Kidney (tissue), 14 donors: Measurements from ENCODE around the gene CMSS1. TPM values are rescaled to one million over a fixed set of nuclear protein-coding genes. Genes with fewer than 3 reads are reported as not detected.

Experiments used
- DNase-seq, 5 donors: peaks; one replicate each; pipeline ENCODE4 v3.0.0-alpha.2; 2013 to 2020
- FAIRE-seq: peaks from 2 replicates; lab custom pipeline; 2012; peaks lifted over from hg19 to GRCh38; lab: Jason Lieb, UNC
- H3K27ac ChIP-seq, 2 donors: one replicate each; pipeline ENCODE4 v1.7.0; 2013; ENCODE audit warnings: low read depth in 2 of 2, low read length in 2 of 2, inconsistent platforms in 1 of 2
- H3K27me3 ChIP-seq: one replicate; pipeline ENCODE4 v1.7.1; 2013; ENCODE audit warnings: low read length, inconsistent platforms; ENCODE audit not compliant: control insufficient read depth, insufficient read depth
- H3K36me3 ChIP-seq, 3 donors: one replicate each; pipeline versions ENCODE4 v1.7.0 to v1.7.1; 2013; ENCODE audit warnings: low read length in 3 of 3, control low read depth in 1 of 3, inconsistent platforms in 1 of 3; ENCODE audit not compliant: insufficient read depth in 3 of 3, control insufficient read depth in 2 of 3
- H3K4me1 ChIP-seq, 3 donors: one replicate each; pipeline versions ENCODE4 v1.7.0 to v1.7.1; 2013; ENCODE audit warnings: low read length in 3 of 3, inconsistent platforms in 1 of 3, low read depth in 1 of 3; ENCODE audit not compliant: control insufficient read depth in 2 of 3, insufficient read depth in 2 of 3
- H3K4me3 ChIP-seq, 3 donors: one replicate each; pipeline versions ENCODE4 v1.7.0 to v1.8.1; 2013; ENCODE audit warnings: low read length in 3 of 3, control low read depth in 1 of 3, inconsistent platforms in 1 of 3
- H3K9ac ChIP-seq, 3 donors: one replicate each; pipeline versions ENCODE4 v1.7.0 to v1.7.1; 2013; ENCODE audit warnings: low read length in 3 of 3, control low read depth in 1 of 3, inconsistent platforms in 1 of 3
- H3K9me3 ChIP-seq, 3 donors: one replicate each; pipeline versions ENCODE4 v1.7.0 to v1.7.1; 2013; ENCODE audit warnings: low read length in 3 of 3, control low read depth in 1 of 3, inconsistent platforms in 1 of 3; ENCODE audit not compliant: control insufficient read depth in 2 of 3, insufficient read depth in 1 of 3
- CTCF ChIP-seq: IDR thresholded peaks from 3 replicates; pipeline ENCODE4 v1.5.1; 2012; ENCODE audit warnings: mild to moderate bottlenecking, moderate library complexity, borderline replicate concordance; ENCODE audit not compliant: insufficient read depth; ENCODE audit errors: extremely low read depth
- intact Hi-C: fragments of 100-400 bp; cut with DNase I; formaldehyde crosslinking; loops from one replicate; pipeline ENCODE4 v1.11.1; 2022
- polyA plus RNA-seq: library from polyadenylated mRNA; stranded (reverse); fragments of 350-450 nt; fragmentation: Illumina TruSeq; extraction: RNeasy Lipid Tissue Mini Kit (QIAGEN cat#74804); gene quantifications from one replicate; pipeline ENCODE4 v1.2.3, GENCODE V29; 2014; ENCODE audit warnings: low read depth, low replicate concordance; ENCODE audit not compliant: insufficient read depth
- total RNA-seq: library from RNA; stranded (reverse); fragmentation: NEBNext Ultra II Directional; extraction: Animal tissue kit (Norgen Biotek cat#: 25700); gene quantifications from one replicate; pipeline ENCODE4 v1.2.1, GENCODE V29; 2021
- donor health status: control.
- donor health status: control.
- donor health status: control.
- donor health status: control.
- donor health status: control.
- donor health status: DM: yes; HTN: yes; CAD: no.
- donor health status: Normal renal cell carcinoma (clear cell type).

Gene CMSS1
- total and polyA plus RNA-seq, 2 donors from 2014 or later = 26.4 to 27.0 TPM

- Histone ChIP-seq H3K4me1 (peaks cover 3 to 6% (median 5%) of the 10 kb centered on the region in 3 donors), H3K9me3 (no peaks in the 10 kb centered on the region), H3K27me3 (no peaks in the 10 kb centered on the region), H3K4me3 (no peak overlapping the region), H3K27ac (no peak overlapping the region), H3K9ac (no peak overlapping the region), H3K36me3 (peaks cover 0 to 2% (median 0%) of the 10 kb centered on the region in 3 donors)
- intact Hi-C loops = no loop called here
- FAIRE-seq (no peak), DNase-seq (no peak)
- no peak for TF ChIP-seq CTCF
Measured at GRCh38 chr3:99865321-99865720, 47.7 kb downstream of the CMSS1 start.

- intact Hi-C loops = no loop called here
- no peak overlapping the region for H3K4me3 ChIP-seq
- H3K27ac ChIP-seq = no peak overlapping the region
- H3K9ac ChIP-seq = no peak overlapping the region
- no peak for TF ChIP-seq CTCF
- FAIRE-seq = no peak
- H3K4me1 ChIP-seq = peaks cover 6 to 8% (median 6%) of the 10 kb centered on the region in 3 donors
- H3K27me3 ChIP-seq = no peaks in the 10 kb centered on the region
- peaks cover 0 to 2% (median 0%) of the 10 kb centered on the region in 3 donors for H3K36me3 ChIP-seq
- DNase-seq = peak in 1 of 5 donors; percentile 64
- H3K9me3 ChIP-seq = no peaks in the 10 kb centered on the region
Measured at GRCh38 chr3:99866261-99866761, 48.6 kb downstream of the CMSS1 start.

GRCh38 chr3:99867594-99868310, 50.1 kb downstream of the CMSS1 start:
- no peaks in the 10 kb centered on the region for H3K36me3 ChIP-seq
- H3K27me3 ChIP-seq = no peaks in the 10 kb centered on the region
- no peak for FAIRE-seq
- H3K27ac ChIP-seq = no peak overlapping the region
- intact Hi-C loops = no loop called here
- no peaks in the 10 kb centered on the region for H3K9me3 ChIP-seq
- TF ChIP-seq CTCF = no peak
- no peak for DNase-seq
- H3K9ac ChIP-seq = no peak overlapping the region
- H3K4me3 ChIP-seq = no peak overlapping the region
- peaks cover 6 to 11% (median 6%) of the 10 kb centered on the region in 3 donors for H3K4me1 ChIP-seq
